HCT116 (cell line): ENCODE measurements around the gene MAP3K4. TPM values are rescaled to one million over a fixed set of nuclear protein-coding genes. Genes with fewer than 3 reads are reported as not detected.

Source experiments
- ATAC-seq: fragments of 200-7000 bp; cut with Tn5 transposase; 2 replicates; pipeline ENCODE4 v1.9.1; 2020; ENCODE audit warnings: mild to moderate bottlenecking, moderate library complexity
- BruUV-seq: library from RNA; stranded (reverse); fragments of 400-500 nt; replicated peaks from 2 replicates; lab custom pipeline; 2021; lab: Mats Ljungman, UMichigan
- CTCF ChIA-PET: fragments of 300-600 bp; sonication (Branson Sonifier 250); formaldehyde crosslinking; loops from one replicate; lab custom pipeline; 2021; ENCODE audit warnings: antibody characterized with exemption; lab: Charles Lee
- POLR2A ChIA-PET: fragments of 300-600, 350-600 bp; sonication (Branson Sonifier 250); formaldehyde crosslinking; loops from one replicate; lab custom pipeline; 2021; ENCODE audit warnings: antibody characterized with exemption; lab: Charles Lee
- RAD21 ChIA-PET, 2 experiments: fragments of 300-600 bp; sonication (Branson Sonifier 250); formaldehyde crosslinking; loops; one replicate each; lab custom pipeline; 2023; ENCODE audit warnings: low total read pairs in 2 of 2; ENCODE audit not compliant: uncharacterized antibody in 2 of 2, unreplicated experiment in 2 of 2, low non-redundant PET in 1 of 2; lab: Charles Lee
- DNase-seq: peaks from one replicate; pipeline ENCODE4 v3.0.0-alpha.2; 2010; ENCODE audit warnings: low read depth, low spot score
- H2AFZ ChIP-seq: fragments of 200-600 bp; shearing (Covaris generic), sonication (generic); 2 replicates; pipeline ENCODE4 v1.6.1; 2017; ENCODE audit warnings: low read depth, mixed run types, mixed read lengths, antibody characterized with exemption, low read length; ENCODE audit not compliant: poor library complexity, severe bottlenecking
- H3K27ac ChIP-seq: 2 replicates; pipeline ENCODE4 v1.5.1; 2012; ENCODE audit warnings: low read depth, low read length
- H3K27me3 ChIP-seq: fragments of 200-600 bp; sonication (generic); 2 replicates; pipeline ENCODE4 v1.6.1; 2016; ENCODE audit warnings: mixed run types, low read length, mixed read lengths; ENCODE audit not compliant: insufficient read depth
- H3K36me3 ChIP-seq, 2 experiments: fragments of 200-500 bp in 1 of 2; fragments of 200-600 bp in 1 of 2; sonication (Bioruptor generic) in 1 of 2; sonication (generic) in 1 of 2; 2 replicates each; pipeline versions ENCODE4 v1.5.1 to v1.6.1; 2014 to 2016; ENCODE audit warnings: low read length in 2 of 2, inconsistent platforms in 1 of 2, mixed read lengths in 1 of 2, mixed run types in 1 of 2; ENCODE audit not compliant: insufficient read depth in 2 of 2, control insufficient read depth in 1 of 2
- H3K4me1 ChIP-seq, 2 experiments: fragments of 200-600 bp in 1 of 2; sonication (generic) in 1 of 2; 2 replicates each; pipeline versions ENCODE4 v1.5.1 to v1.6.1; 2012 to 2017; ENCODE audit warnings: low read length in 2 of 2, inconsistent platforms in 1 of 2, mild to moderate bottlenecking in 1 of 2, mixed read lengths in 1 of 2, mixed run types in 1 of 2, moderate library complexity in 1 of 2; ENCODE audit not compliant: insufficient read depth in 2 of 2, control insufficient read depth in 1 of 2
- H3K4me2 ChIP-seq: fragments of 200-600 bp; sonication (generic); 2 replicates; pipeline ENCODE4 v1.6.1; 2017; ENCODE audit warnings: mixed run types, low read length, mixed read lengths
- H3K4me3 ChIP-seq, 2 experiments: fragments of 200-600 bp in 1 of 2; sonication (generic) in 1 of 2; replicated peaks in 1 of 2; 2 replicates each; pipeline ENCODE4 v1.5.1; 2011 to 2016; ENCODE audit warnings: low read length in 2 of 2, control low read depth in 1 of 2, low read depth in 1 of 2, mild to moderate bottlenecking in 1 of 2, mixed read lengths in 1 of 2, mixed run types in 1 of 2
- H3K79me2 ChIP-seq: fragments of 200-600 bp; sonication (generic); 2 replicates; pipeline ENCODE4 v1.6.1; 2017; ENCODE audit warnings: mild to moderate bottlenecking, mixed run types, low read length, moderate library complexity, mixed read lengths; ENCODE audit not compliant: insufficient read depth
- H3K9ac ChIP-seq: fragments of 200-600 bp; sonication (generic); 2 replicates; pipeline ENCODE4 v1.6.1; 2016; ENCODE audit warnings: low read length, mixed read lengths
- H3K9me2 ChIP-seq: fragments of 200-600 bp; sonication (generic), shearing (Covaris generic); 2 replicates; pipeline ENCODE4 v1.6.1; 2017; ENCODE audit warnings: mixed run types, mild to moderate bottlenecking, moderate library complexity; ENCODE audit not compliant: insufficient read depth
- H3K9me3 ChIP-seq, 2 experiments: fragments of 200-500 bp in 1 of 2; fragments of 200-600 bp in 1 of 2; sonication (Bioruptor generic) in 1 of 2; sonication (generic) in 1 of 2; 2 replicates each; pipeline ENCODE4 v1.6.1; 2014 to 2017; ENCODE audit warnings: low read length in 2 of 2, mixed read lengths in 2 of 2, inconsistent platforms in 1 of 2, low read depth in 1 of 2, mild to moderate bottlenecking in 1 of 2, mixed run types in 1 of 2, moderate library complexity in 1 of 2; ENCODE audit not compliant: control insufficient read depth in 1 of 2, insufficient read depth in 1 of 2
- H4K20me1 ChIP-seq: fragments of 200-600 bp; sonication (generic), shearing (Covaris generic); 2 replicates; pipeline ENCODE4 v1.6.1; 2017; ENCODE audit warnings: mixed run types, mild to moderate bottlenecking, moderate library complexity; ENCODE audit not compliant: insufficient read depth
- CBX3 ChIP-seq: IDR thresholded peaks from 2 replicates; pipeline ENCODE4 v1.6.1; 2012; ENCODE audit warnings: low read depth
- CEBPB ChIP-seq: IDR thresholded peaks from 2 replicates; pipeline ENCODE4 v1.6.1; 2012; ENCODE audit warnings: low read depth
- CTCF ChIP-seq, 3 experiments: fragments of 200-600 bp in 1 of 3; sonication (generic) in 1 of 3; IDR thresholded peaks in 2 of 3; conservative IDR thresholded peaks in 1 of 3; 2 replicates each; pipeline ENCODE4 v1.5.1; 2012 to 2017; ENCODE audit warnings: low read depth in 2 of 3, low read length in 2 of 3, antibody characterized with exemption in 1 of 3, borderline replicate concordance in 1 of 3, control low read depth in 1 of 3, mild to moderate bottlenecking in 1 of 3, mixed read lengths in 1 of 3, mixed run types in 1 of 3, moderate library complexity in 1 of 3; ENCODE audit not compliant: insufficient read depth in 1 of 3
- EGR1 ChIP-seq: IDR thresholded peaks from 2 replicates; pipeline ENCODE4 v1.6.1; 2012; ENCODE audit warnings: low read depth
- EZH2 ChIP-seq: fragments of 200-600 bp; sonication (generic); IDR thresholded peaks from 2 replicates; pipeline ENCODE4 v1.6.1; 2017; ENCODE audit warnings: antibody characterized with exemption, mixed run types
- EZH2phosphoT487 ChIP-seq: fragments of 200-600 bp; IDR thresholded peaks from 2 replicates; pipeline ENCODE4 v1.6.1; 2018; ENCODE audit warnings: antibody characterized with exemption, borderline replicate concordance
- JUND ChIP-seq: IDR thresholded peaks from 2 replicates; pipeline ENCODE4 v1.6.1; 2012
- MAX ChIP-seq: IDR thresholded peaks from 2 replicates; pipeline ENCODE4 v1.6.1; 2012
- POLR2A ChIP-seq: IDR thresholded peaks from 2 replicates; pipeline ENCODE4 v1.7.0; 2011; ENCODE audit warnings: borderline replicate concordance; ENCODE audit not compliant: insufficient read depth, insufficient read length; ENCODE audit errors: extremely low read depth
- POLR2AphosphoS5 ChIP-seq: IDR thresholded peaks from 2 replicates; pipeline ENCODE4 v1.6.1; 2011; ENCODE audit warnings: mild to moderate bottlenecking, low read depth, low read length, moderate library complexity
- SIN3A ChIP-seq: IDR thresholded peaks from 2 replicates; pipeline ENCODE4 v1.6.1; 2012; ENCODE audit warnings: low read depth
- TCF7L2 ChIP-seq: IDR thresholded peaks from 2 replicates; pipeline ENCODE4 v1.7.0; 2011; ENCODE audit warnings: borderline replicate concordance, inconsistent platforms; ENCODE audit not compliant: insufficient read depth, insufficient read length; ENCODE audit errors: extremely low read depth
- YY1 ChIP-seq: IDR thresholded peaks from 2 replicates; pipeline ENCODE4 v1.6.1; 2011; ENCODE audit warnings: low read length, low read depth, moderate library complexity, mild to moderate bottlenecking; ENCODE audit not compliant: insufficient replicate concordance; ENCODE audit errors: extremely low read depth
- ZBTB33 ChIP-seq: IDR thresholded peaks from 2 replicates; pipeline ENCODE4 v1.6.1; 2011; ENCODE audit warnings: mild to moderate bottlenecking, low read length, moderate library complexity; ENCODE audit not compliant: insufficient replicate concordance; ENCODE audit errors: extremely low read depth
- ZFX ChIP-seq: fragments of 450-650 bp; IDR thresholded peaks from 2 replicates; pipeline ENCODE4 v1.6.1; 2017
- ZNF274 ChIP-seq: fragments of 200-500 bp; sonication (Bioruptor generic); IDR thresholded peaks from 2 replicates; pipeline ENCODE4 v1.6.1; 2014; ENCODE audit warnings: mild to moderate bottlenecking, low read depth, low read length, inconsistent platforms
- intact Hi-C: fragments of 100-400 bp; cut with micrococcal nuclease; formaldehyde crosslinking; loops from 2 replicates; pipeline ENCODE4 v1.10.0; 2022
- total RNA-seq: library from RNA; stranded (reverse); gene quantifications from one replicate; pipeline ENCODE4 v1.2.1, GENCODE V29; 2021; ENCODE audit not compliant: unreplicated experiment

Gene MAP3K4
- total RNA-seq, 1 experiment from 2014 or later, result 46.5 TPM

- TF ChIP-seq CTCF (IDR thresholded peaks at IDR 0.05 in 2 of 3, conservative IDR thresholded peaks at IDR 0.05 in 1 of 3; ENCODE audit: borderline replicate concordance in 1 of 3, insufficient read depth in 1 of 3, low read depth in 2 of 3, low read length in 2 of 3), result no peak
- TF ChIP-seq EGR1, result no peak
- TF ChIP-seq ZNF274, result no peak
- no peak for TF ChIP-seq TCF7L2
- no peak for TF ChIP-seq CEBPB
- no peak for TF ChIP-seq JUND
Observed at GRCh38 chr6:161164182-161164625, 172.6 kb downstream of the MAP3K4 start (continued).

- H3K9me3 ChIP-seq, result no peaks in the 10 kb centered on the region
- H3K9ac ChIP-seq, result no peak overlapping the region
- no peak for DNase-seq
- TF ChIP-seq POLR2A (no peak), MAX (no peak), EZH2 (no peak), CBX3 (no peak), SIN3A (no peak), TCF7L2 (no peak), YY1 (no peak), ZBTB33 (no peak), POLR2AphosphoS5 (no peak), CEBPB (no peak), ZFX (no peak), EZH2phosphoT487 (no peak)
- no TSS peak for BruUV-seq
- H3K36me3 ChIP-seq, result no peaks in the 10 kb centered on the region
- RAD21 ChIA-PET, result no interaction called here
- no peaks in the 10 kb centered on the region for H3K9me2 ChIP-seq
- no peak overlapping the region for H3K4me2 ChIP-seq
- H3K4me1 ChIP-seq, result peaks cover 15 to 27% of the 10 kb centered on the region in 2 experiments
- intact Hi-C loops, result loop anchor here (10.0 kb wide), 1 partner anchor 109 kb away; the partner anchor contains the start of gene AGPAT4
- no peaks in the 10 kb centered on the region for H3K79me2 ChIP-seq
- POLR2A ChIA-PET, result no interaction called here
- H2AFZ ChIP-seq, result no peak overlapping the region
- no peaks in the 10 kb centered on the region for H3K27me3 ChIP-seq
- CTCF ChIA-PET, result no interaction called here
- H3K4me3 ChIP-seq, result no peak overlapping the region
- no peaks in the 10 kb centered on the region for H4K20me1 ChIP-seq
- H3K27ac ChIP-seq, result no peak overlapping the region
- no peak for ATAC-seq
Observed at GRCh38 chr6:161166176-161166575, 174.6 kb downstream of the MAP3K4 start.
